CD4-positive, alpha-beta memory T cell (primary cell): ENCODE measurements around the gene CGNL1. TPM values are rescaled to one million over a fixed set of nuclear protein-coding genes. Genes with fewer than 3 reads are reported as not detected.

Experiments used
- CTCF ChIA-PET: fragments of 350-600 bp; sonication (Branson Sonifier 250); formaldehyde crosslinking; loops from one replicate; lab custom pipeline; 2021; ENCODE audit warnings: inconsistent platforms; ENCODE audit not compliant: partially characterized antibody; lab: Charles Lee
- POLR2A ChIA-PET: fragments of 350-600 bp; sonication (Branson Sonifier 250); formaldehyde crosslinking; loops from one replicate; lab custom pipeline; 2021; ENCODE audit not compliant: partially characterized antibody; lab: Charles Lee
- DNase-seq, 5 donors: peaks; one replicate each; pipeline versions ENCODE4 v3.0.0 to v3.0.0-alpha.2; 2020 to 2022; ENCODE audit warnings: mixed read lengths in 1 of 5
- H3K27ac ChIP-seq: one replicate; pipeline ENCODE4 v1.7.0; 2013; ENCODE audit warnings: low read depth, low read length
- H3K27me3 ChIP-seq: 2 replicates; pipeline ENCODE4 v1.7.0; 2013; ENCODE audit warnings: mild to moderate bottlenecking, low read length, moderate library complexity; ENCODE audit not compliant: insufficient read depth
- H3K36me3 ChIP-seq: 2 replicates; pipeline ENCODE4 v1.7.0; 2013; ENCODE audit warnings: mild to moderate bottlenecking, low read length, moderate library complexity; ENCODE audit not compliant: insufficient read depth
- H3K4me1 ChIP-seq: 2 replicates; pipeline ENCODE4 v1.7.0; 2013; ENCODE audit warnings: mild to moderate bottlenecking, low read length, moderate library complexity; ENCODE audit not compliant: insufficient read depth
- H3K4me3 ChIP-seq, 2 donors: one replicate each; pipeline ENCODE4 v1.7.0; 2013; ENCODE audit warnings: low read length in 2 of 2, mild to moderate bottlenecking in 1 of 2
- H3K9me3 ChIP-seq, 2 donors: one replicate each; pipeline ENCODE4 v1.7.0; 2013; ENCODE audit warnings: low read length in 2 of 2, control low read depth in 1 of 2; ENCODE audit not compliant: control insufficient read depth in 1 of 2
- H3K27ac Mint-ChIP-seq, 7 donors: one replicate each; pipeline ENCODE4 v1.8.0; 2020 to 2021; ENCODE audit warnings: mixed read lengths in 7 of 7, mild to moderate bottlenecking in 6 of 7, inconsistent platforms in 3 of 7, moderate library complexity in 3 of 7
- H3K27me3 Mint-ChIP-seq, 2 donors: one replicate each; pipeline ENCODE4 v1.8.0; 2020 to 2021; ENCODE audit warnings: mixed read lengths in 2 of 2
- H3K36me3 Mint-ChIP-seq, 2 donors: one replicate each; pipeline ENCODE4 v1.8.0; 2020 to 2021; ENCODE audit warnings: mixed read lengths in 2 of 2, inconsistent platforms in 1 of 2, mild to moderate bottlenecking in 1 of 2
- H3K4me1 Mint-ChIP-seq, 4 donors: one replicate each; pipeline ENCODE4 v1.8.0; 2020 to 2021; ENCODE audit warnings: mixed read lengths in 4 of 4, mild to moderate bottlenecking in 1 of 4
- H3K4me3 Mint-ChIP-seq, 8 donors: one replicate each; pipeline ENCODE4 v1.8.0; 2020 to 2021; ENCODE audit warnings: mixed read lengths in 8 of 8, mild to moderate bottlenecking in 7 of 8, moderate library complexity in 6 of 8, inconsistent platforms in 3 of 8
- H3K9me3 Mint-ChIP-seq, 8 donors: one replicate each; pipeline ENCODE4 v1.8.0; 2020 to 2021; ENCODE audit warnings: mixed read lengths in 8 of 8, mild to moderate bottlenecking in 5 of 8, inconsistent platforms in 3 of 8, moderate library complexity in 1 of 8
- intact Hi-C: fragments of 100-400 bp; cut with micrococcal nuclease; formaldehyde crosslinking; loops from one replicate; pipeline ENCODE4 v1.15.1; 2023
- polyA plus RNA-seq, 2 donors: library from polyadenylated mRNA; unstranded; fragments of 300-500 nt; fragmentation: Illumina TruSeq; gene quantifications; one replicate each; pipeline ENCODE4 v1.2.3, GENCODE V29; 2021
- total RNA-seq, 2 experiments: library from RNA; stranded (reverse); gene quantifications; one replicate each; pipeline ENCODE4 v1.2.3, GENCODE V29; 2021

CGNL1 gene
- total and polyA plus RNA-seq, 4 experiments from 2014 or later: not detected

DNA sequence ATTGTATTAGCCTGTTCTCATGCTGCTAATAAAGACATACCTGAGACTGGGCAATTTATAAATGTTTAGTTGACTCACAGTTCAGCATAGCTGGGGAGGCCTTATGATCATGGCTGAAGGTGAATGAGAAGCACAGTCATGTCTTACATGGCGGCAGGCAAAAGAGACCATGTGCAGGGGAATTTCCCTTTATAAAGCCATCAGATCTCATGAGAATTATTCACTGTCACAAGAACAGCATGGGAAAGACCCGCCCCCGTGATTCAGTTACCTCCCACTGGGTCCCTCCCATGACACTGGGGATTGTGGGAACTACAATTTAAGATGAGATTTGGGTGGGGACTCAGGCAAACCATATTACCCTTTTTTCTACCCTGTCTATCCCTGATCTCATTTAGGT, 163.9 kb downstream of the CGNL1 start:
- no peak overlapping the region for H3K27ac ChIP-seq
- ChIA-PET POLR2A (no interaction called here), CTCF (interaction anchor here (4.7 kb wide), 1 partner anchor 12 kb away, joined by 25 read pairs; no protein-coding TSS in a partner anchor)
- H3K9me3 Mint-ChIP-seq: peaks cover 0 to 4% (median under 1%) of the 10 kb centered on the region in 8 donors
- no peaks in the 10 kb centered on the region for H3K4me1 Mint-ChIP-seq
- no peaks in the 10 kb centered on the region for H3K4me1 ChIP-seq
- intact Hi-C loops: loop anchor here (5.0 kb wide), 1 partner anchor 198 kb away; no protein-coding TSS in a partner anchor
- no peaks in the 10 kb centered on the region for H3K36me3 ChIP-seq
- no peak overlapping the region for H3K4me3 Mint-ChIP-seq
- no peaks in the 10 kb centered on the region for H3K27me3 ChIP-seq
- DNase-seq: no peak
- no peaks in the 10 kb centered on the region for H3K9me3 ChIP-seq
- no peaks in the 10 kb centered on the region for H3K36me3 Mint-ChIP-seq
- no peak overlapping the region for H3K27ac Mint-ChIP-seq
- no peak overlapping the region for H3K4me3 ChIP-seq
- peaks cover 5 to 11% of the 10 kb centered on the region in 2 donors for H3K27me3 Mint-ChIP-seq

DNA sequence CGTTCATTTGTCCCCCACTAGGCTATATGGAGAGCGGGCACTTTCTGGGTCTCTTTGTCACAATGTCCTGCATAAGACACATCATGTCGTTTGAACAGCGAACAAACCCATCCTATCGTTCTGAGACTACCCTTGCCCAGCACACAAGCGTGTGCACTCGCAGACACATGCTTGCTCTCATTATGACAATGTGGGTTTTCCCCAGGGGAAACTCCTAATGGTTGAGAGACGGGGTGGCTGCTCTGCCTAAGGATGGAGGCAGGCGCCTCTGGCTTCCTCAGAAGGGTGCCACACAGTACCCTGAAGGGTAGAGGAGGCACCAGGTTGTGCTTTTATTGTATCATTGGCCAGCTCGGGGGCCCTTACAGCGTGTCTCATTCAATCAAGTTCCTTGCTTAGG, 164.4 kb downstream of the CGNL1 start:
- no peak overlapping the region for H3K27ac ChIP-seq
- no peaks in the 10 kb centered on the region for H3K4me1 ChIP-seq
- no peak overlapping the region for H3K4me3 ChIP-seq
- no peaks in the 10 kb centered on the region for H3K9me3 ChIP-seq
- POLR2A ChIA-PET: no interaction called here
- intact Hi-C loops: loop anchor here (5.0 kb wide), 1 partner anchor 198 kb away; no protein-coding TSS in a partner anchor
- Mint-ChIP-seq H3K36me3 (no peaks in the 10 kb centered on the region), H3K27me3 (peaks cover 3 to 11% of the 10 kb centered on the region in 2 donors), H3K9me3 (peaks cover 0 to 4% (median 0%) of the 10 kb centered on the region in 8 donors), H3K4me1 (no peaks in the 10 kb centered on the region), H3K4me3 (no peak overlapping the region), H3K27ac (no peak overlapping the region)
- CTCF ChIA-PET: interaction anchor here (4.7 kb wide), 1 partner anchor 13 kb away, joined by 25 read pairs; no protein-coding TSS in a partner anchor
- no peak for DNase-seq
- no peaks in the 10 kb centered on the region for H3K27me3 ChIP-seq
- H3K36me3 ChIP-seq: no peaks in the 10 kb centered on the region

DNA sequence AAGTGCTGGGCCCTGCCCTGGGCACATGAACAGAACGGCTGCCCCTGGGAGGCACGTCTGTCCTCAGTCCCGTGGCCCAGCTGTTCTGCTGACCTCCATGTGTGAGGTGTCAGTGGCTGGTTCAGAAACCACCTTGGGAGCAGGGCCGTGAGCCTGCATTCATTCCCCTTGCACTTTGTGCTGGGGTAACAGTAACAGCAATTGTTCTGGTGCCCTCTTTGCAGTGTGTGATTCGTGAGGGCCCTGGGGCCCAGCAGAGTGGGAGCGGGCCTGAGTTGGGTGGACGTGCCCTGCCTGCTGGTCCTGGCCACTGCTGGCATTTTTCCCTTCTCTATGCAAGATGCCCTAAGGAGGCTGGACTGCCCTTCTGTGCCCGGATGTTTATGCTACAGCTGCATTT, 165.0 kb downstream of the CGNL1 start:
- no peaks in the 10 kb centered on the region for H3K27me3 ChIP-seq
- no peaks in the 10 kb centered on the region for H3K4me1 ChIP-seq
- no peak overlapping the region for H3K27ac ChIP-seq
- no peak for DNase-seq
- no peaks in the 10 kb centered on the region for H3K36me3 ChIP-seq
- H3K36me3 Mint-ChIP-seq: no peaks in the 10 kb centered on the region
- no peaks in the 10 kb centered on the region for H3K9me3 ChIP-seq
- no peak overlapping the region for H3K4me3 ChIP-seq
- H3K4me1 Mint-ChIP-seq: no peaks in the 10 kb centered on the region
- no peak overlapping the region for H3K27ac Mint-ChIP-seq
- no peak overlapping the region for H3K4me3 Mint-ChIP-seq
- intact Hi-C loops: loop anchor here (5.0 kb wide), 1 partner anchor 199 kb away; no protein-coding TSS in a partner anchor
- ChIA-PET CTCF (interaction anchor here (0.8 to 3.0 kb wide), 4 partner anchors 9 to 1042 kb away, joined by 3 to 22 read pairs (median 3); no protein-coding TSS in a partner anchor), POLR2A (no interaction called here)
- H3K9me3 Mint-ChIP-seq: peaks cover 0 to 4% (median 0%) of the 10 kb centered on the region in 8 donors
- peaks cover 3 to 12% of the 10 kb centered on the region in 2 donors for H3K27me3 Mint-ChIP-seq

DNA sequence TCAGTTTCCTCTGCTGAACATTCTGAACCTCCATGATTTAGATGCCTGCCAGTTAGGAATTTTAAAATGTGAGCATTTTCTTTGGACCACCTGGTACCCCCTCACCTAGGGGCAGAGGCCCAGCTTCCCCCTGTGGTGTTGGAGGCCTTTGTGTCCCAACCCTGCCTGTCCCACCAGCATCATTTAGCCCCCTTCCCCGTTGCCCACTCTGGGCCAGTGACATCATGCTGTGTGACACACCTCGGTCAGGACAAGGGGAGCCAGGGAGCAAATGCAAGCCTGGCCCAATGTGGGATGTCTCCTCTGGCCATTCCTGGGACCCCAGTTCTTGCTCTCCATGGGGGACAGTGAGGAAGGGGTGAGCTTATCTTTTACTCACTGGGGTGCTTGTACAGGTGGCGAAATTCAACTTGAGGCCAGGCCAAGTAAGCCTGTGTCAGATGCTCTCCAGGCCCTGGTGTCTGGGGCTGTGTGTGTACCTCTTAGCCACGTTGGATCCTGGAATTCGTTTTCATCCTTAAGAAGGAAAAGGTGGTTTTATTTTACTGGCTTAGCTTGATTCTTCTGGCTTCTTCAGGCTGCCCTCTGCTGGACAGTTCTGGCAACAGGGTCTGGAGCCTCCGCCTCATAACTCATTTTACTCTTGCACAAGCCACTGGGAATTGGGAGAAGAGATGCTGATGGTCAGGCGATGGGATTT, 165.7 kb downstream of the CGNL1 start:
- H3K27me3 ChIP-seq: no peaks in the 10 kb centered on the region
- POLR2A ChIA-PET: no interaction called here
- intact Hi-C loops: loop anchor here (5.0 kb wide), 1 partner anchor 200 kb away; no protein-coding TSS in a partner anchor
- peak in 1 of 5 donors; percentile 14 for DNase-seq
- no peaks in the 10 kb centered on the region for H3K36me3 ChIP-seq
- no peaks in the 10 kb centered on the region for H3K9me3 Mint-ChIP-seq
- no peak overlapping the region for H3K4me3 Mint-ChIP-seq
- H3K9me3 ChIP-seq: no peaks in the 10 kb centered on the region
- no peaks in the 10 kb centered on the region for H3K4me1 Mint-ChIP-seq
- no peak overlapping the region for H3K27ac Mint-ChIP-seq
- peaks cover 3 to 15% of the 10 kb centered on the region in 2 donors for H3K27me3 Mint-ChIP-seq
- H3K36me3 Mint-ChIP-seq: no peaks in the 10 kb centered on the region
- no peak overlapping the region for H3K27ac ChIP-seq
- no peak overlapping the region for H3K4me3 ChIP-seq
- CTCF ChIA-PET: interaction anchor here (0.8 to 3.0 kb wide), 9 partner anchors 8 to 1049 kb away, joined by 3 to 22 read pairs (median 3); no protein-coding TSS in a partner anchor
- no peaks in the 10 kb centered on the region for H3K4me1 ChIP-seq

DNA sequence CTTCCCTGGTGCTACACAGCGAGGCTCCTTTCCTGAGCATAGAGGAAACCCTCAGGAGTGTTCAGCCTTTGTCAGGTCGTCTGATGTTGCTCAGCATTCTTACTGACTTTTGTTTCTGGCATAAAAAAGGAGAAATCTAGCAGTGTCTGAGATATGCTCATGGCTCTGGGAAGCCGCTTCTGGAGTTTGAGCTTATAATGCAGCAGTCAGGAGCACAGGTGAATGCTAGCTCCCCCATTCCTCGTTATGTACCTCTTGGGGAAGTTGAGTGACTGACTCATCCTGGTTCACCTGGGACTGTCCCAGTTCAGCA, 166.2 kb downstream of the CGNL1 start:
- H3K27ac Mint-ChIP-seq: no peak overlapping the region
- Histone ChIP-seq H3K36me3 (no peaks in the 10 kb centered on the region), H3K27ac (no peak overlapping the region), H3K4me1 (no peaks in the 10 kb centered on the region), H3K9me3 (no peaks in the 10 kb centered on the region), H3K4me3 (no peak overlapping the region), H3K27me3 (no peaks in the 10 kb centered on the region)
- CTCF ChIA-PET: interaction anchor here (1.0 to 3.0 kb wide), 8 partner anchors 8 to 1049 kb away, joined by 3 to 22 read pairs (median 3); no protein-coding TSS in a partner anchor
- no peaks in the 10 kb centered on the region for H3K36me3 Mint-ChIP-seq
- H3K27me3 Mint-ChIP-seq: peaks cover 3 to 15% of the 10 kb centered on the region in 2 donors
- no peak for DNase-seq
- POLR2A ChIA-PET: no interaction called here
- H3K9me3 Mint-ChIP-seq: no peaks in the 10 kb centered on the region
- no peak overlapping the region for H3K4me3 Mint-ChIP-seq
- no peaks in the 10 kb centered on the region for H3K4me1 Mint-ChIP-seq
- intact Hi-C loops: loop anchor here (5.0 kb wide), 1 partner anchor 200 kb away; no protein-coding TSS in a partner anchor

DNA sequence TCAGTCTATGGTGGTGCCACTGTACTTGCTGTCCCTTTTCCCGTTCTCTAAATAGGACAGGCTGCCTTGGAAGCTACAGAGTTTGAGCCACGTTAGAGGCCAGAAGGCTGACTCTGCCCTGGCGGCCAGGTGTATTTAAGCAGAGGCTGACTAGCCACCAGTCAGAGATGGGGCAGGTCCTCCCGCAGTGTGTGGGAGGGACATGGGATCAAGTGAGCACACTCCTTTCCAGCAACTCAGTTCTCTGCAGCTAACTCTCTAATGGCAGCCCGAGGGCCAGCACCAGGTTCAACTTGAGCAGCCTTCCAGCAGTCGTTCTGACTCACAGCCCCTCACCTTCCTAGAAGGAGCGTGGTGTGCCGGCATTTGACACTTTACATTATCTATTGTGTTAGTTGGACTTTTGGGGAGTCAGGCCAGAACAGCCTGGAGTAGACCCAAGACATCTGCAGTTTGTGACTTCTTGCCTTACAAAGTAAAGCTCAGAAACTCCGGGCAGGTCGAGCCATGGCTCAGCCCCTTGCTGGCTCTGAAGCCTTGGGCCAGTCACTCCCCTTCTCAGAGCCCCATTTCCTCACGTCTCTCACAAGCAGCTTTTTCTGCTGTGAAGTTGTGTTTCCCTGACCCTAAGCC, 168.7 kb downstream of the CGNL1 start:
- Mint-ChIP-seq H3K9me3 (no peaks in the 10 kb centered on the region), H3K36me3 (no peaks in the 10 kb centered on the region), H3K4me3 (no peak overlapping the region), H3K27ac (no peak overlapping the region), H3K4me1 (no peaks in the 10 kb centered on the region), H3K27me3 (peaks cover under 1 to 9% of the 10 kb centered on the region in 2 donors)
- H3K27me3 ChIP-seq: no peaks in the 10 kb centered on the region
- no peak for DNase-seq
- no peak overlapping the region for H3K4me3 ChIP-seq
- no peaks in the 10 kb centered on the region for H3K36me3 ChIP-seq
- no peaks in the 10 kb centered on the region for H3K4me1 ChIP-seq
- intact Hi-C loops: loop anchor here (5.0 kb wide), 1 partner anchor 203 kb away; no protein-coding TSS in a partner anchor
- POLR2A ChIA-PET: no interaction called here
- H3K27ac ChIP-seq: no peak overlapping the region
- CTCF ChIA-PET: interaction anchor here (1.2 kb wide), 1 partner anchor 12 kb away, joined by 4 read pairs; no protein-coding TSS in a partner anchor
- H3K9me3 ChIP-seq: no peaks in the 10 kb centered on the region

DNA sequence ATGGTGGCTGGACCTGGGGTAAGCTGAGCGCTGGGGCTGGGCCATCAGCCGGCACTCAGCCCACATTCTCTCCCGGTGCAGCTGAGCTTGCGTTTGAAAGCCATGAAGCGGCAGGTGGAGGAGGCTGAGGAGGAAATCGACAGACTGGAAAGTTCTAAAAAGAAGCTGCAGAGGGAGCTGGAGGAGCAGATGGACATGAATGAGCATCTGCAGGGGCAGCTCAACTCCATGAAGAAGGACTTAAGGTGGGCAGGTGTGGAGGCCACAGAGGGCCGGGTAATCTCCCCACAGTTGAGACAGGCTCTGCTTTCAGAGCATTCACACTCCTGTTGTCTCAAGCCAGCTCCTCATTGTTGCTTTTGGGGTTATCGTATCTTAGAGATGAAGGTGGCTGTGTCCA, 169.7 kb downstream of the CGNL1 start:
- Mint-ChIP-seq H3K4me3 (no peak overlapping the region), H3K27ac (no peak overlapping the region)

More for the DNA sequence above, 169.7 kb downstream of the CGNL1 start:
- no peaks in the 10 kb centered on the region for H3K4me1 ChIP-seq
- no peaks in the 10 kb centered on the region for H3K9me3 ChIP-seq
- Mint-ChIP-seq H3K27me3 (peaks cover 0 to 8% of the 10 kb centered on the region in 2 donors), H3K4me1 (no peaks in the 10 kb centered on the region), H3K9me3 (no peaks in the 10 kb centered on the region), H3K36me3 (no peaks in the 10 kb centered on the region)
- H3K27ac ChIP-seq: no peak overlapping the region
- intact Hi-C loops: no loop called here
- H3K27me3 ChIP-seq: no peaks in the 10 kb centered on the region
- no peak overlapping the region for H3K4me3 ChIP-seq
- ChIA-PET CTCF (interaction anchor here (2.6 kb wide), 1 partner anchor 18 kb away, joined by 7 read pairs; no protein-coding TSS in a partner anchor), POLR2A (no interaction called here)
- no peaks in the 10 kb centered on the region for H3K36me3 ChIP-seq
- DNase-seq: no peak
